MCF 10A (cell line): ENCODE results near the gene ARF3. TPM values are rescaled to one million over a fixed set of nuclear protein-coding genes. Genes with fewer than 3 reads are reported as not detected.
A peak's percentile ranks its signal among the peaks of the same experiment; 100 is the strongest.

ENCODE experiments used
- BruUV-seq: library from RNA; stranded (reverse); fragments of 400-500 nt; replicated peaks from 2 replicates; lab custom pipeline; 2021; lab: Mats Ljungman, UMichigan
- CTCF ChIA-PET: fragments of 300-600 bp; sonication (Branson Sonifier 250); formaldehyde crosslinking; extraction: SDS; loops from one replicate; lab custom pipeline; 2021; ENCODE audit warnings: antibody characterized with exemption, inconsistent platforms; lab: Yijun Ruan, JAX
- POLR2A ChIA-PET: fragments of 300-600, 350-650 bp; sonication (Branson Sonifier 250); formaldehyde crosslinking; extraction: SDS; loops from one replicate; lab custom pipeline; 2020; ENCODE audit warnings: antibody characterized with exemption, inconsistent platforms; lab: Yijun Ruan, JAX
- DNase-seq: peaks from one replicate; pipeline ENCODE4 v3.0.0-alpha.2; 2018; ENCODE audit not compliant: unreplicated experiment
- H3K27ac Mint-ChIP-seq: one replicate; pipeline ENCODE4 v1.8.0; 2022; ENCODE audit warnings: mild to moderate bottlenecking, low read depth, mixed read lengths; ENCODE audit not compliant: unreplicated experiment
- H3K27me3 Mint-ChIP-seq: one replicate; pipeline ENCODE4 v1.8.0; 2022; ENCODE audit warnings: mixed read lengths; ENCODE audit not compliant: insufficient read depth, unreplicated experiment
- H3K36me3 Mint-ChIP-seq: one replicate; pipeline ENCODE4 v1.8.0; 2022; ENCODE audit warnings: mild to moderate bottlenecking, moderate library complexity, mixed read lengths; ENCODE audit not compliant: insufficient read depth, unreplicated experiment
- H3K4me1 Mint-ChIP-seq: one replicate; pipeline ENCODE4 v1.8.0; 2022; ENCODE audit warnings: mixed read lengths; ENCODE audit not compliant: insufficient read depth, unreplicated experiment
- H3K4me3 Mint-ChIP-seq: one replicate; pipeline ENCODE4 v1.8.0; 2022; ENCODE audit warnings: mild to moderate bottlenecking, moderate library complexity, mixed read lengths; ENCODE audit not compliant: unreplicated experiment
- H3K9me3 Mint-ChIP-seq: one replicate; pipeline ENCODE4 v1.8.0; 2022; ENCODE audit warnings: mixed read lengths; ENCODE audit not compliant: unreplicated experiment
- intact Hi-C: fragments of 100-400 bp; cut with micrococcal nuclease; formaldehyde crosslinking; loops from 2 replicates; pipeline ENCODE4 v1.14.1; 2022
- total RNA-seq: library from RNA; stranded (reverse); gene quantifications from 2 replicates; pipeline ENCODE4 v1.2.3, GENCODE V29; 2022
- TF ChIP-seq, protein P1 (sequence below): fragments of 200-600 bp; IDR thresholded peaks from one replicate; pipeline ENCODE4 v1.8.0; 2022; ENCODE audit warnings: antibody characterized with exemption, mild to moderate bottlenecking; ENCODE audit not compliant: unreplicated experiment

ARF3 gene
- total RNA-seq, 1 experiment from 2014 or later = 117 TPM

DNA sequence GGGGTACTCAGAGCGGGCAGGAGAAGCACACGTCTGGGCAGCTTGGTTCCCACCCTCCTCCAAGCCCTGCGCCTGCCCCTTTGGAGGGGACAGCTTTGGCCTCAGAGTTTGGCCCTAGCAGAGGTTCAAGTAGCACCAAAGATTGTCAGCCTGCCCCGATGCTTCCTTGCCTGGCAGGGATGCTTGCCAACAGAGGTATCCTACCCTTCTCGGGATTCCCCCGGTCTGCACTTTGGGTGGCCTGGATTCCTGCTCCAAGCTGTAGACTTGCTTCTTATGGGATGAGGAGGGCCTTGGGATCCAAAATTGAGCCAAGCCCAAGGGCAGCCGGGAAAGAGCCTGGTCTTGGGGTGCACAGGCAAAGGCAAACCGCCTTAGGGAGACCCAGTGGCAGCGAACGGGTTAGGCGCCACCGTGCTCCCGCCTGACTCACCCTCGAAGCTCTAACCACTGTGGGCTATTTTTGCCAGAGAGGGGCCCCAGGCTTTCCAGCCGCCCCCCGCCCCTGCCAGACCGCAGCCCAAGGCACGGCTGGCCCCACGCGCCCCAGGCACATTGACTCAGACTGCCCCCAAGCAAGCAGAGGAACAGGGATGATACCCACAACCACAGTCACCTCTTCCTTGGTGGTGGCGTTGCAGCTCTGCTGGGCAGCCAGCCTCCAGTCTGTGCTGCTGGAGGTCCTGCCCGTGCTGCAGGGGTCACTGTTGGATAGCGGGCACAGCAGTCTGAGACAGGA lies 15.1 kb upstream of the ARF3 start:
- POLR2A ChIA-PET = interaction anchor here (2.0 to 2.4 kb wide), 2 partner anchors 15 to 17 kb away, joined by 5 to 10 read pairs; partner anchors contain the start of gene ARF3
- H3K4me1 Mint-ChIP-seq = peaks cover 14% of the 10 kb centered on the region
- CTCF ChIA-PET = interaction anchor here (0.5 to 3.3 kb wide), 7 partner anchors 10 to 252 kb away, joined by 3 to 17 read pairs (median 3); no protein-coding TSS in a partner anchor
- H3K27ac Mint-ChIP-seq = no peak overlapping the region
- H3K9me3 Mint-ChIP-seq = no peaks in the 10 kb centered on the region
- BruUV-seq = no TSS peak
- TF ChIP-seq, protein P1, sequence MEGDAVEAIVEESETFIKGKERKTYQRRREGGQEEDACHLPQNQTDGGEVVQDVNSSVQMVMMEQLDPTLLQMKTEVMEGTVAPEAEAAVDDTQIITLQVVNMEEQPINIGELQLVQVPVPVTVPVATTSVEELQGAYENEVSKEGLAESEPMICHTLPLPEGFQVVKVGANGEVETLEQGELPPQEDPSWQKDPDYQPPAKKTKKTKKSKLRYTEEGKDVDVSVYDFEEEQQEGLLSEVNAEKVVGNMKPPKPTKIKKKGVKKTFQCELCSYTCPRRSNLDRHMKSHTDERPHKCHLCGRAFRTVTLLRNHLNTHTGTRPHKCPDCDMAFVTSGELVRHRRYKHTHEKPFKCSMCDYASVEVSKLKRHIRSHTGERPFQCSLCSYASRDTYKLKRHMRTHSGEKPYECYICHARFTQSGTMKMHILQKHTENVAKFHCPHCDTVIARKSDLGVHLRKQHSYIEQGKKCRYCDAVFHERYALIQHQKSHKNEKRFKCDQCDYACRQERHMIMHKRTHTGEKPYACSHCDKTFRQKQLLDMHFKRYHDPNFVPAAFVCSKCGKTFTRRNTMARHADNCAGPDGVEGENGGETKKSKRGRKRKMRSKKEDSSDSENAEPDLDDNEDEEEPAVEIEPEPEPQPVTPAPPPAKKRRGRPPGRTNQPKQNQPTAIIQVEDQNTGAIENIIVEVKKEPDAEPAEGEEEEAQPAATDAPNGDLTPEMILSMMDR = no peak
- intact Hi-C loops = no loop called here
- no peak for DNase-seq
- H3K27me3 Mint-ChIP-seq = peaks cover 6% of the 10 kb centered on the region
- H3K4me3 Mint-ChIP-seq = peak overlapping the region; percentile 73
- H3K36me3 Mint-ChIP-seq = no peaks in the 10 kb centered on the region

DNA sequence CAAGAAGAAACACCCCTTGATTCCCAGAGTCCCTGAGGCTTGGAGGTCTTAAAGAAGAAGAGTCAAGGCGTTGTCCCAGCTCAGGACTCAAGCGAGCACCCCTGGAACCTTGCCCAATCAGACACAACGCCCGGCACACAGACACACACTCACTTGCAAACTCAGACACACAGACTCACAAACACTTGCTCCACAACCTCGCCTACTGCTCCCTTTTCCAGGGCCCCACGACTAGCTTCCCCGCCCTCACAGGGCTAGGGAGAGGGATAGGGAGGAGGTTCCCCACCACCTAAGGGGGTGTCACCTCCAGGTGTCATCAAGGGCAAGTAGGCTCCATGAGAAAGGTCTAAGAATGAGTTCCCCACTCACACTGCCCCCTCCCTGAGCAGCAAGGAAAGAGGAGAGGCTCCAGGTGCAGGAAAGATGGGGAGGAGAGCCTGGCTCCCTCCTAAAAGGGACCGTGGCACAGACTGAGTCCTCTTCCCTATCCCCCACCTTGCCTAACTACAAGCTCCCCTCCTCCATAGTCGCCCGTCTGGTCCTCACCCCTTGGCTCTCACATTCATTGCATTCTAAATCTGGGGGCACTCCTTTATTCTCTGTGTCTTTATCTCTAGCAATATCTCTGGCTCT lies 13.5 kb upstream of the ARF3 start:
- intact Hi-C loops = no loop called here
- peaks cover 14% of the 10 kb centered on the region for H3K4me1 Mint-ChIP-seq
- BruUV-seq = no TSS peak
- CTCF ChIA-PET = interaction anchor here (0.5 to 3.3 kb wide), 5 partner anchors 9 to 218 kb away, joined by 3 to 17 read pairs (median 6); no protein-coding TSS in a partner anchor
- DNase-seq = no peak
- TF ChIP-seq, protein P1 = no peak
- H3K36me3 Mint-ChIP-seq = no peaks in the 10 kb centered on the region
- H3K27ac Mint-ChIP-seq = no peak overlapping the region
- POLR2A ChIA-PET = interaction anchor here (1.2 to 2.4 kb wide), 3 partner anchors 13 to 47 kb away, joined by 3 to 10 read pairs (median 5); partner anchors contain the start of genes ARF3 and PRKAG1
- no peaks in the 10 kb centered on the region for H3K9me3 Mint-ChIP-seq
- H3K4me3 Mint-ChIP-seq = peak overlapping the region; percentile 73
- H3K27me3 Mint-ChIP-seq = no peaks in the 10 kb centered on the region

DNA sequence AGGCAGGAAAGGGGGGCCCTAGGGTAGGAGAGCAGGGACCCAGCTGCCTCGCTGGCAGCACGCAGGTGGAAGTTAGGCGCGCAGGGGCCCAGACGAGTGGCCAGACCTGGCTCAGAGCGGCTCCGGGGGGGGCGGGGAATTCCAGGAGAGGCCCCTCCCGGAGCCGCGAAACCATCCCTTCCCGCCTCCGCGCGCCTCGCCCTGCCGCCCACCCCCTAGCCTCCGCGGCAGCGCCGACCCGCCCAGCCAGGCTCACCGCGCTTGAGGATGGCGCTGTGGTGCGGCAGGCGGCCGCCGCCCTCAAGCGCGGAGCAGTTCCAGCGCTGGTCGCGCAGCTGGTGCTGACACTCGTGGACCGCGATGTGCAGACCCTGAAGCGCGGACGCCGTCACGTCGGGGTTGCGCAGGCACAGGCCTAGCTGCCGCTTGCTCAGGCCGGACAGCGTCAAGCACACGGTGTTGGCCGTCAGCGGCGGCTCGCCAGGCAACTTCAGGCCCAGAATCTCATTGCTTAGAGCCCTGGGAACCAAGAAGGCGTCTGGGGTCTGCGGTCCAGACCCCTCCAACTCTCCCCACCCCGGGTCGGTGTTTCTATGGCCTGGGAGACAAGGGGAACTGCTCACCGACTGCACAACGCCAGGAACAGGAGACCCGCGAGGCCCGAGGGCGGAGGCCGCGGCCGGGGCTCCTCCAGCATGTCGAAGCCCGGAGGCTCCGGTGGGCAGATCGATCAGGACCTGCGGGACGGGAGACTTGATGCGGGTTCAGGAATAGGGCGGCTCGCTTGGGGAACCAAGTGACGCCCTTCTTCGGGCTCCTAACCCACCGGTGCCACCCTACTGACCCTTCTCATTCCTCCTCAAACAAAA lies 12.8 kb upstream of the ARF3 start:
- no peaks in the 10 kb centered on the region for H3K27me3 Mint-ChIP-seq
- CTCF ChIA-PET = interaction anchor here (0.7 to 3.3 kb wide), 6 partner anchors 8 to 74 kb away, joined by 3 to 20 read pairs (median 7); partner anchors contain the start of gene WNT1
- H3K36me3 Mint-ChIP-seq = no peaks in the 10 kb centered on the region
- POLR2A ChIA-PET = interaction anchor here (1.2 to 2.4 kb wide), 2 partner anchors 12 to 48 kb away, joined by 3 to 10 read pairs; partner anchors contain the start of genes ARF3 and PRKAG1
- intact Hi-C loops = no loop called here
- peaks cover 14% of the 10 kb centered on the region for H3K4me1 Mint-ChIP-seq
- H3K27ac Mint-ChIP-seq = no peak overlapping the region
- DNase-seq = no peak
- TF ChIP-seq, protein P1 = no peak
- no TSS peak for BruUV-seq
- H3K4me3 Mint-ChIP-seq = peak overlapping the region; percentile 73
- H3K9me3 Mint-ChIP-seq = no peaks in the 10 kb centered on the region
